Loucy (cell line): ENCODE results near the gene MAPK8IP1.

ENCODE experiments used
- CTCF ChIP-seq: fragments of 200-600 bp; sonication (generic); conservative IDR thresholded peaks from 2 replicates; pipeline ENCODE4 v1.5.1; 2014; ENCODE audit warnings: mild to moderate bottlenecking, antibody characterized with exemption, low read length
- EZH2phosphoT487 ChIP-seq: fragments of 200-600 bp; IDR thresholded peaks from 2 replicates; pipeline ENCODE4 v1.6.1; 2018; ENCODE audit warnings: antibody characterized with exemption, mild to moderate bottlenecking, moderate library complexity, borderline replicate concordance

GRCh38 chr11:45929486-45930030, 44.1 kb downstream of the MAPK8IP1 start:
- no peak for TF ChIP-seq CTCF
- TF ChIP-seq EZH2phosphoT487: no peak
